IPS-18c (cell line): ENCODE results near the gene RFT1.

Experiments used
- H3K4me3 ChIP-seq: 2 replicates; pipeline ENCODE4 v1.7.0; 2013; ENCODE audit warnings: low read depth, mild to moderate bottlenecking, low read length, moderate library complexity; ENCODE audit not compliant: insufficient read depth
- H3K9me3 ChIP-seq: one replicate; pipeline ENCODE4 v1.6.1; 2013; ENCODE audit warnings: mild to moderate bottlenecking, low read length, moderate library complexity; ENCODE audit not compliant: control insufficient read depth, insufficient read depth

Gene RFT1

DNA sequence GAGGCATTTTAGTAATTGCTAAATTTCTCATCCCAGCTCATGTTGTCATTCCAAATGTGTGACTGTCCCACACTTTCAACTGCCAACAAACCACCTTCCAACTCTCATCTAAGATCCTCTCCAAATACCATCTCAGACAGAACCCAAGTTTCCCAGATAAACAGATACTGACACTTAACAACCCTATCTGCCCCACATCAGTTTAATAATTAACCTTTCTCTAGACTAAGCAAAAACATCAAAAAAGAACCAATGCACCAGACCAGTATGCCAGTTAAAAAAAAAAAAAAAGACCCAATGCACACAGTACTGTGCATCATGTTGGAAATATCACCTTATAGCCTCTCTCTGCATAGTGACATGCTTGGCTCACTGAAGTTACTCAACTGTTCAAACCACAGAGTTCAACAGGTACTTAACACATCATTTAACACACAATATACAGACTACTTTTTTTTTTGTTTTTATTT is 89.8 kb downstream of the RFT1 start:
- H3K9me3 ChIP-seq = no peaks in the 10 kb centered on the region

DNA sequence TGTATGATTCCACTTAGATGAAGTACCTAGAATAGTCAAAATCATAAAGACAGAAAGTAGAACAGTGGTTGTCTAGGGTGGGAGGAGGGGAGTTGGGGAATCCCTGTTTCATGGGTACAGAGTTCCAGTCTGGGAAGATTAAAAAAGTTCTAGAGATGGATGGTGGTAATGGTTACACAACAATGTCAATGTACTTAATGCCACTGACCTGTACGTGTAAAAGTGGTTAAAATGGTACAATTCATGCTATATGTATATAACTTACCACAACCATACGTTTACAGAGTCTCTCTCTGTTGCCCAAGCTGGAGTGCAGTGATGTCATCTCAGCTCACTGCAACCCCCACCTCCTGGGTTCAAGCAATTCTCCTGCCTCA is 90.9 kb downstream of the RFT1 start:
- H3K9me3 ChIP-seq = no peaks in the 10 kb centered on the region
- H3K4me3 ChIP-seq = no peak overlapping the region

More for the DNA sequence above, 89.8 kb downstream of the RFT1 start:
- no peak overlapping the region for H3K4me3 ChIP-seq

DNA sequence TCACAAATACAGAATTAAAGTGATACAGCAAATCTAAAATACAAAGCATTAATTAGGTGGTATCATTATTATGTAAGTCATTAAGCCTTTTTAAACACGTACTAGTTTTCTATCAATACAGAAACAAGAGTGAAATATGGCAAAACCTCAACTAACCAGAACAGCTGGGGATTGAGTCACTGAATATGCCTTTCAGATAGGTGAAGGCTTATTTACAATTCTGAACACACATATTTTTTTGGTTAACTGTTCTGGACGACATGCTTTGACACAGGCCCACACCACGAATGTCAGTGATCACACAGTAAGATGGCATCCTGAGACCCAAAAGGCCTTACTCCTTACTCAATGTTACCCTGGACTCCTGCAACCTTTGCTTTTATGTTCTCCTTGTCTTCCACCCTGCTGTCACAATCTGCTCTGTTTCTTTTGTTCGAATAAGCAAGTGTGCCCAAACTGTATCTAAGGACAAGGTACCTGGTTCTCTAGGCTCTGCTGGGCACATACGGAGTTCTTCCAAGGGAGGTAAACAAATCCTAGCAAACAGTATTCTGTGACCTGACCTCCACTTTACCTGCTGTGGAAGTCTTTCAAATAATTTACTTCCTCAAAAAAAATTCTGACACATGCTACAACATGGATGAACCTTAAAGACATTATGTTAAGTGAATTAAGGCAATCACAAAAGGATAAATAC is 91.4 kb downstream of the RFT1 start:
- no peak overlapping the region for H3K4me3 ChIP-seq

More for the DNA sequence above, 91.4 kb downstream of the RFT1 start:
- H3K9me3 ChIP-seq = no peaks in the 10 kb centered on the region
